ENCODE measurements around the gene PAEP.

PAEP gene

DNA sequence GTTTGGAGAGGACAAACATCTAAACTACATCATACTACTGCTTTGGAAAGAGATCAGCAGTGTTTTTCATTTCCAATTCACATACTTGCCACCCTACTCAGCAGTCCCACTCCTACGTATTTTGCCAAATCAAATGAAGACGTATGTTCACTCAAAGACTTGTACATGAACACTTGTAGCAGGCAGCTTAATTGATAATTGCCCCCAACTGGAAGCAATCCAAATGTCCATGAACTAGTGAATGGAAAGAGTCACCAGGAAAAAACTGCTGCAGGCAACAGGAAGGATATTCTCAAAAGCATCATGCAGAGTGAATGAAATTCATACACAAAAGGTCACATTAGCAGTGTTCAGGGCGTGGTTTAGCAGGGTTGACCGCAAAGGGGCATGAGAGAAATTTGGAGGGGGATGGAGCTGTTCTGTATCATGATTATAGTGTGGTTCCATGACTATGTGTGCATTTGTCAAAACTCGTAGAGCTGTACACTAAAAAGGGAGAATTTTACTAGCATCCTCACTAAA, 38.8 kb downstream of the PAEP start:
- DNase-seq (ENCODE audit: low read depth in 2 of 2), result no peak

DNA sequence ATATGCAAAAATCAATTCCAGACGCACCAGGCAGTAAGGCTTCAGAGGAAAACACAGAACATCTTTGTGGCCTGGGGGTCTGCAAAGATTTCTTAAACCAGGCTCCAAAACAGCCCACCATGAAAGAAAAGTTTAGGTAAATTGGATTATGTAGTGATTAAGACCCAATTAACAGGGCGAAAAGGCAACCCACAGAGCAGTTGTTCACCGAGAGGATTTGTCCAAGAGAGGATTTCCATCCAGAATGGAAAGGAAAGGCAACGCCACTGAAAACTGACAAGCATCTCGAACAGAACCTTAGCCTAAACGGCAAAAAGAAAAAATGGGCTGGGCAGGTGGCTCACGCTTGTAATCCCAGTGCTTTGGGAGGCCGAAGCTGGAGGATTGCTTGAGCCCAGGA, 40.4 kb downstream of the PAEP start:
- DNase-seq (ENCODE audit: low read depth in 2 of 2), result no peak

DNA sequence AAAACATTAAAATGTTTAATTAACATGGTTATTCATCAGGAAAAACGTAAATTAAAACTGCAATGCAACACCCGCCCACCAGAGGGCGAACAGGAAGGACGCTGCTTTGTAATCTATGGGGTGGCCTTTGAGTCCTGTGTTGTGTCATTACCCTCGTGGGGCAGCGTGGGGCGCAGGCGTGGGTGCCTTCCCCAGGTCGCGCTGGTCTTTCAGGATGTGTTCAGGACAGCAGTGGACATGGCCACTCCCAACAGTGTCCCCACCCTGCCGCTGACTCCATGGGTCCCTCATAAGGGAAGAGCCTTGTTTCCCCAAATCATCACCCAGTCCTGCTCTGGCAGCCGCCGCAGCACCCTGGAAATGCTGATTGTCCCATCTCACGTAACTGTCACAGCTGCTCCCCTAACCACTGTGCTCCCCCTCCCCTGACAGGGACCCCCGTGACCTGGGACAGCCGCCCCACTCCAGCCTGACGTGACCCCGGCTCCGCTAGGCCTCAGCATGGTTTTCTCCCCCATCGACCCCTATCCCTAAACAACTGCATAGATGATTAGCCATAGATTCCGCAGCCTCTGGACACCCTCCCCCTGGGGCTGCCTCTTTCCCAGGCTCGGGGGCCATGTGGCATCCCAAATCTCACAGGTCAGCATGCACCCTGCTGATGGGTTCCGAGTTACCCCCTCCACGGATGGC, 41.4 kb downstream of the PAEP start:
- DNase-seq (ENCODE audit: low read depth in 2 of 2), result peak; percentile 34 to 40

DNA sequence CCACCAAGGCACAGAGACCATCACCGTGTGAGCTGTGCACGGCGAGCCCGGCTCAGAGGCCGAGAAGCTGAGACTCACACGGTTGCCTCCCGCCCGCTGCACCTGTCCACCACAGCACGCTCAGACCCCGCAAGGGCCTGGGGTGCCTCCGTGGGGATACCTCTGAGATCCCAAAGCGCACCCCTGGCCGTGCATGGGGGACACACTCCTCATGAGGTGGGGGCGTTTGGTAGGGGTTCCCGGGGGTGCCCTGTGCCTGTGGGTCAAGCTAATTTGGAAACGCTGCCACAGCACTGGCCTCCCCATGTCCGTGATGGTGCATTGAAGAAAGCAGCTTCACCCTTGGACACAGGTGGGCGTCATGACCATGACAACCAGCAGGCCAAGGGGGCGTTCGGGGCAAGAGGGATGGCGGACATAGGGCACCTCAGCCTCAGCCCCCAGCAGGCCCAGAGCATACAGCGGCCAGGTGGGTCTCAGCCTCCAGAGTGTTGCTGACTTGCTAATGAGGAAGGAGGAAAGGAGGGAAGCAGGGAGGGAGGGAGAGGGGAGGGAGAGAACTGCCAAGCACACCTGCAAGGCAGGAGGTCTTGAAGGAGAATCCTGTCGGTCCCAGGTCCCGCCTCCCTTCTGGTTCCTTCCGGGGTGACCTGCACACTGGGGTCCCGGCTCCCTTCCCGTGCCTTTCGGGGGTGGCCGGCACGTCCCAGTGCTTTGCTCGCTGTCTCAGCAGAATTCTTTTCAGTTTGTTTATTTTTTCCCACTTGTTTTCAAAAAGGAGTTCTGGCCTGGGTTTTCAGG, 43.1 kb downstream of the PAEP start:
- DNase-seq (ENCODE audit: low read depth in 2 of 2), result no peak

DNA sequence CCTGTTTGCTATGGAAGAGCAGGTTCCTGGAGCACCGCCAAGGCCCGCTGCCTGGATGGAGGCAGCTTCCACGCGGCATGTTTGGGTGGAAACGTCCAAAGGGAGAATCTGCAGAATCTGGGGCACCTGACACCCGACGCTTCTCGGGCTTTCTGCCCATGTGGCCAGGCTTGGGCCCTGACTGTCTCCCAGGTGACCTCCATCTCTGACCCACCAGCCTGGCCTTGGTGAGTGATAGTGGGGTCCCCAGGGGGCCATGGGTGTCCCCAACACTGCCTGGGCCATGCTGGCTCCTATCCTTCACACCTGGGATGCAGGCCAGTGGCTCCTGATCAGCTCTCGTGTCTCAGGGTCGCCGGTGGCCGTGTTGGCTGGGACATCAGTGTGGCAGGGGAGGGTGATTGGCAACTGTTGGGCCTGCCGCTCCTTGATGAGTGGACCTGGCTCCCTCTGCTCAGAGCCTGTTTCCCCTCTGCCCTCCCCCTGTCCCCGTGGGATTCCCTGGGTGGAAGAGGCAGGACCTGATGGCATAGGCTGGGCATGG, 43.8 kb downstream of the PAEP start:
- DNase-seq (ENCODE audit: low read depth in 2 of 2), result no peak

DNA sequence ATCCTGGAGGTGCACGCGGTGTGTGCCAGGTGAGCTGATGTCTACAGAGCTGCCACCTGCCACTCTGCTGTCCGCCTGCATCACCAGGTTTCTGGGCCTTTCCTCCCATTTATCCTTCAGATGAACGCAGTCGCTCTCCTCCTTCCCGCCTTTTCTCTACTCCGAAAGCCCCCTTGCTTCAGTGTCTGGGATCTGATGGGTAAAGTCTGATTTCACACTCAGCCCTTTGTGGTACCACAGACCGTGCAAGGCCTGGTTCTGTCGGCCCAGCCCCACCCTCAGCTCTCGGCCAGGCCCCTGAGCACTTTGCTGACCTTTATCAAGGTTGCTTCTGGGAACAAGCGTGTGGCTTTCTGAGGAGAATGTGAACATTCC, 45.3 kb downstream of the PAEP start:
- no peak for DNase-seq (ENCODE audit: low read depth in 2 of 2)

DNA sequence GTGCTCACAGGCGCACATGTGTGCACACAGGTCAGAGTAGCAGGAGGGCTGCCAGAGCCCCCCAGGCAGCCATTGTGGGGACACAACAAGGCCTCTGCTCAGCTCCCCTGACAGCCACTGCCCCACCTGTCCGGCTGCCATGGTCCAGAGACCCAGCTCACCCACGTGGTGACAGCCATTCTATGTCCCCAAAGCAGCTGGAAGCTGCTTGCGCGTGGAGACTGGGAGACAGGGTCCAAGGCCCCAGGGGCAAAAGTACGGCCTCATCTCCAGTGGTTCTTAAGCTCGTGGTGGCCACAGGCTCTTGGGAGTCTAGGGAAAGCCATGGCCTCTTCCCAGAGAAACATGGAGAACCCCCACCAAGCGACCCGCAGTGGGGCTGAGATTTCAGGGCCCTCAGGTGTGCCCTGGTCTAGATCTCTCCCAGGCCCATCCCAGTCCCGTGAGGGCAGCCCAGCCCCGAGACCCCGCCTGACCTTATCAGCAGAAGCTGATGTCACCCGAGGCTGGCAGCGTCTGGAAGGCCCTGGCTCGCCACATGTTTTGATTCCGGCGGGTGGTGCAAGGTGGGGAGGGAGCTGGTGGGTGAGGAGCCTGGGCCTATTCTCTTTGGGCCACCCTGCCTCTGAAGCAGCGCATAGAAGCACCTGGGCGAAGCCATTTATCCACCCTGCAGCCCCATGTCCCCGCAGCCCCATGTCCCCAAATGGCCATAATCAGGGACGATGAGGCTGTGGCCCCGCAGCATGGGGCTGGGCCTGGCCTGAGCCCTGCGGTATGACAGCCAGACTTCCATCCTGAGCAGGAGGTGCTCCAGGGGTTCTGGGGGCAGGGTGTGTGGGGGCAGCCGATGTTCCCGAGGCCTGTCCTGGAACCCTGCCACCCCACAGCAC, 46.1 kb downstream of the PAEP start:
- no peak for DNase-seq (ENCODE audit: low read depth in 2 of 2)

DNA sequence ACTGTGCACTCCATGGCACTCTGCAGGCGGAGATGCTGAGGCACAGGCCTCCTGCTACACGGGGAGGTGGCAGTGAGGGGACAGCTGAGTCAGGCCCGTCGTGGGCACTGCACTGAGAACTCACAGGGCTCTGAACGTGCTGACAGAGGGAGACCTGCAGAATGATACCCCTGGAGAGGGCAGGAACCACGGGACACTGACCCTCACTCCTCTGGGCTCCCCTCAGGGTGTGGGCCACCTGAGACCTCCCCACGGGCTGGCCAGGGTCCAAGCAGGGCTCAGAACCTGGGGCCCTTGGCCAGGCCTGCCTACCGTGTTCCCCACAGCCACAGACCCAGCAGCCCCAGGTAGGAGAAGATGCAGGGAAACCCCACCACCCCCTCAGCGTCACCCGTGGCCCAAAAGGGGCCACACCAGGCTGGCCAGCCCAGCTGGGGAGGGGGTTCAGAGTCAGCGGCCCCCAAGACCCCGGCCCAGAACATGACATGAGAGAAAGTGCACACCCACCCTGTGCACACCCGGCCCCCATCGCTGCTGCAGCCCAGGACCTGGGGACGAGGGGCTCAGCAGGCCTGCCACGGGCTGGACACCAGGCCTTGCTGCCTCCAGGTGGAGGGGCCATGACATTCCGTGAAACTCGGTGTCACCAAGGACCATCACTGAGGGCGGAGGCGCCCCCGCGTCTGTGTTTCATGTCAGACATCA, 46.9 kb downstream of the PAEP start:
- no peak for DNase-seq (ENCODE audit: low read depth in 2 of 2)

DNA sequence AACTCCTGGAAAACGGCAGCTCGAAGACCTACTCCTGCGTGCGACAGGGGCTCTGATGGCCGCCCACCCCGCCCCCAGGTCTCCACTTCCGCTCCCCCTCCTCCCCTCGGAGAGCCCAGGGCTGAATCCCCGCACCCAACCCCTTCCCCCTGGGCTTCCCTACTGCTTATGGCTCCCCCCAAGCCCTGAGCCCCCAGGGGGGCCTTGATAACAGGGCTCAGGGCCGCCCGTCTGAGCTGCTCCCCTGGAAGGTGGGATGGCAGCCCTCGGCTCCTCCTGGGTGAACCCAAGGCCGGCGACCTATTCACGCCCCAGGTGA, 47.4 kb downstream of the PAEP start:
- DNase-seq (ENCODE audit: low read depth in 2 of 2), result no peak

DNA sequence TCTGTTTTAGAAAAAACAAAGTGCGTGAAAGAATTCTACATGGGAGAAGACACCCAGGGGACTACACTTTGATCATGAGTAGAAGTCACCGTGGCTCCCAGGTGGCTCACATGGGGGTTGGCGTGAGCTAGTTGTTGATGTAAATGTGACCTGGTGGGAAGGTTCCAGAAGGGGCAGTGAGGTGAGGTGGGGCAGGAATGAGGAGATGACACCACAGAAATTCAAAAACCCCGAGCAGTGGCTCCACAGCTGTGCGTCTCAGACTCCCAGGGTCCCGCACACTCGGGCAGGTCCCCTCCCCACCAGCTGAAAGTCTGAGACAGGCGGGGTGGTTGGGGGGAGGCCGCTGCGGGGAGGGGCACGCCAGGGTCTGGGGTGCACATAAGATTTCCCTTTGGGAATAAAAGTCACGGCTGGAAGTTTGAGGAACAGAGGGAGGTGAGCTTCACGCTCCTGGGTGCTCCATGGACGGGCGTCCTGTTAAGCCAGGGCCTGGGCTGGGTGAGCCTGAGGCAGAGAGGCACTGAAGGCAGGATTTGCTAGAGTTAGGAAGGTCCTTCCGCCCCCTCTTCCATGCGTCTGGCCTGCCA, 47.9 kb downstream of the PAEP start:
- DNase-seq (ENCODE audit: low read depth in 2 of 2), result no peak

DNA sequence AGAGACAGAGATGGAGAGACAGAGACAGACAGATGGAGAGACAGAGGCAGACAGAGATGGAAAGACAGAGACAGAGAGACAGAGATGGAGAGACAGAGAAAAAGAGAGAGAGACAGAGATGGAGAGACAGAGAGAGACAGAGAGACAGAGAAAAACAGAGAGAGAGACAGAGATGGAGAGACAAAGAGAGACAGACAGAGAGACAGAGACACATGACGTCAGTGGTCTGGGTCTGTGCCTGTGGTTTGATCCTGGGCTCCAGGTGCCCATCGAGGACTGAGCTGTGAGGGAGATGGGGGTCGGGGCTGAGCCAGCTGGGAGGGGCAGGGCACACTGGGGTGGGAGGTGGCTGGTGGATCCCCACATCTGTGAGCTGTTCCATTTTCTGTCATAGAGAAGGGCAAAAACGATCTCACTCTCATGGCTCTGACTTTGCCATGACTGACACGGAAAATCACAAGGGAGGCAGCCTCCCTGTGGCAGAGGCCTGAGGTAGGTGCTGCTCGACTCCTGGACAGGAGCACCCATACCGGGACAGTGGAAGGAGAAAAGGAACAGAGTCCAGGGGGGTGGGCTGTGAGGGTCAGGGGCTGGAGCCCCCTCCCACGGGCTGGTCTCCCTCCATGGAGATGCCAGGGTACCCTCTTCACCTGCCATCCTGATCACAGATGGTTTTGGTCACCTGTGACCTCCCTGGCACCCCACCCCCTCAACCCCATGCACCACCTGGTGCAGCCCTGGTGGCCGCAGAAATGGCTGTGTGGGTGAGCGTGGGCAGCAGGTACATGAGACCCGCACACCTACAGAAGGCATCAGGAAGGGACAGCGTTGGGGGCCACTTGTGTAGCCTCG, 49.0 kb downstream of the PAEP start:
- no peak for DNase-seq (ENCODE audit: low read depth in 2 of 2)

DNA sequence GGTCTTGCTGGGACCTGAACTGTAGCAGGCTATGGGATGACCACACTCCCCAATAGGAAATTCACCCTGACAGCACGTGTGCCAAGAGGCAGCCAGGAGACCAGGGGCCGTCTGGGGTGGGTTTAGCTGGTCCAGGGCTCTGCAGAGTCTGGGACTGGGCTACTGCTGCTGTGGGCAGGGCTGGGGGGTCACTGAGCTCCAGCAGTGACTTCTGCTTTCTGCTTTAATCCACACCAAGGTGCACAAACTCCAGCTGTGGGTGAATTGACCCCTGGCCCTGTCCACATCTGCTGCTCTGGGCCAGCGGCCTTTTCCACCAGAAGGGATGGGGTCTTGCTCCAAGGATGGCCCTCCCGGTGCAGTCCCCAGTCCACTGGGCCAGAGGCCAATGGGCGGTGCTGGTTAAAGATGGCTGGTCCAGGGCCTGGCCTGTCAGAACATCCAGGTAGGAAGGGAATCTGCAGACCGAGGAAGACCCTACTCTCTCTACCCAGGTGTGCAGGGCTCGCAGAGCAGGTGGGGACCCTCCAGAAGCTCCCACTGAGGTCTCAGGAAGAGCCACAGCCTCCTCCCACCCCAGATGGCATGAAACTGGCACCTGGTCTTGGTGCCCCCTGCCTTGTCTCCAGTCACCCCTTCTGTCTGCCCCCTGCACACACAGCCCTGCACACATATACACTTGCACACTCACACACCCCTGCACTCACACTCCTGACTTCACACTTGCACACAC, 49.8 kb downstream of the PAEP start:
- DNase-seq (ENCODE audit: low read depth in 2 of 2), result no peak

DNA sequence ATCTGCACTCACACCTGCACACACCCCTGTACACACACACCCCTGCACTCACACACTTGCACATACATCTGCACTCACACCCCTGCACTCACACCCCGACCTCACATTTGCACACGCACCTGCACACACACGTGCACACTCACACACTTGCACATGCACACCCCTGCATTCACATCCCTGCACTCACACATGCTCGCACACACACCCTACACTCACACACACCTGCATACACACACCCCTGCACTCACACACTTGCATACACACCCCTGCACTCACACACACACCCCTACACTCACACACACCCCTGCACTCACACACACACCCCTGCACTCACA, 50.3 kb downstream of the PAEP start:
- DNase-seq (ENCODE audit: low read depth in 2 of 2), result no peak

DNA sequence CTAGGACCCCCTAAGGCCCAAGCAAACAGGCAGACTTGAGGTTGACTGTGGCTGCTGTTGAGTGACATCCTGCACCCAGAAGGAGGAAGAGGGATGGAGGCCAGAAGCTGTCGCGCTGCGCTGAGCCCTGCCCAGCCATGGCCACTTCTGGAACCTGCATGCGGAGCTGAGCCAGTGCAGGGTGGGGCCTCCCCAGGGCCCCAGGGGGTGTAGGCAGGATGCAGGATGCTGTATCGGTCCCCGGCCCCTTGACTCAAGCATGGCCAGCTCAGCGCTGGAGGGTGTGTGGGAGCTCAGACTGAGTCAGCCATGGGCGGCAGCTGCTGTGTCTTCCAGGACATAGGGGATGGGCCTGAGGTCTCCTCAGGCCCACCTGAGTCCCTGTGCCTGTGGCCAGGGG, 50.9 kb downstream of the PAEP start:
- no peak for DNase-seq (ENCODE audit: low read depth in 2 of 2)

DNA sequence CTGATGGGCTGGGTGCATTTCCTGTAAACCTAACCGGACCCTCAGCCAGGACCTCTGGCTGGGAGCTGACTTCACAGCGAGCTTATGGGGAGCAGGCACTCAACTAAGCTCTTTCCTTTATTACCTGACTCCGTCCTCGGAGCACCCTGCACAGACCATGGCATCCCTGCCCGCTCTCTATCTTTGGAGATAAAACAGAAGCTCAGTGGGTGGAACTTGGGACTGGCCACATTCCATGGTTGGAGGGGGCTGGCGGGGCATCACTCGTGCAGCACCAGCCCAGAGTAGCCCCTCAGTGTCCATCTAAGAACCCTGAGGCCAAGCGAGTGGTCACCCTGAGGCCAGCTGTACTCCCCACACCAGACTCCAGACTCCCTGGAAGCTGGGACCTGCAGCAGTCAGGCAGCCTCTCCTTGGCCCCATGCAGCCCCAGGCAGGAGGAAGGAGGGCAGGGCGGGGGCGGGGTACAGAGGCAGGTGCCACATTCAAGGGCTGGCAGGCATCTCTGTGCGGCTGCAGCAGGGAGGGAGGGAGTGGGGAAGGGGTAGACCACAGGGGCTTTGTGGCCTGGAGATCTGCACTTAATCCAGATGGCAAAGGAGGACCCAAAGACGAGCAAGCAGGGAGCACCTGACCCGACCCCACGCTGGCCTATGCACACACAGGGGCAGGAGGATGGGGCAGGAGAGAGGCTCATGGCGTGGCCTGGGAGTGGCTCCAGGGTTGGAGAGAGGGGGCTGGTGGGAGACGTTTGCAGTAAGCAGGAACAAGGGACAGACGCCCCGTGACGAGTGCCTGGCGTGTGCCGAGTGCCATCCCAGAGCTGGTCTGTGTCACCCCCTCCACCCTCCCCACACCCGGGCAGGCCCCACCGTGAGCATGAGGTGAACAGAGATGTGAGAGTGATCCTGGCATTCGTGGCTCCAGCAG, 51.7 kb downstream of the PAEP start:
- DNase-seq (ENCODE audit: low read depth in 2 of 2), result no peak

DNA sequence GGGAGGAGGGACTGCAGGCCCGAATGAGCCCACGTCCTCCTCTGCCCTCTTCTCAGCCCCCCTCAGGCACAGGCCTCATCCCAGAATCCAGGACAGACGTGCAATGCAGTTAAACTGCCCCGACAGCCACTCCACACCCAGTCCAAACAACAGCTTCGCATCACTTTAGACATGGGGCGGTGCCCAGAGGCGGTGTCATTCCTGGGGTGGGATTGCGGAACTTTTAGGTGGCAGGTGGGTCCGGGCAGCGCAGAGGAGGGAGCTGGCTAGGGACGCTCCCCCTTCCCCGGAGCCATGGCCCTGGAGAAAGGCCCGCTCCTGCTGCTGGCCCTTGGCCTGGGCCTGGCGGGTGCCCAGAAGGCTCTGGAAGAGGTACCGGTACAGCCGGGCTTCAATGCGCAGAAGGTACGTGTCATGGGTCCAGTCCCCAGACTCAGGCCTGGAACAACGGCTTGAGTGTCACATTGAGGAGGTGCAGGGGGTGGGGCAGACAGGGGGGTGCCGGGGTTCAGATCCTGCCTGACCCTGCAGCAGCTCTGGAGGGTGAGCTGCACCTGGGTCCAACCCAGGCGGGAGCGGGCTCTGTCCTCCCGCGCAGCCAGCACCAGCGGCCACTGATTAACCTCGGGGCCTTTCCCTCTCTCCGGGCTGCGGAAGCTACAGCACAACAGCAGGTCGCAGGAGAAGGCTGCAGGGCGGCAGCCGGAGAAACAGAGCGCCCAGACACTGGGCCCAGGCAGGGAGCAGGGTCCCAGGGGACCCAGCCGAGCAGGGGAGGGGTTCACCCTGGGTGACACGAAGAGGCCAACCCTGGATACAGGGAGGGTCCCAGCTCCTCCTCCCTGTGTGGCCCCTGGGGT, 52.6 kb downstream of the PAEP start:
- DNase-seq (ENCODE audit: low read depth in 2 of 2), result no peak

DNA sequence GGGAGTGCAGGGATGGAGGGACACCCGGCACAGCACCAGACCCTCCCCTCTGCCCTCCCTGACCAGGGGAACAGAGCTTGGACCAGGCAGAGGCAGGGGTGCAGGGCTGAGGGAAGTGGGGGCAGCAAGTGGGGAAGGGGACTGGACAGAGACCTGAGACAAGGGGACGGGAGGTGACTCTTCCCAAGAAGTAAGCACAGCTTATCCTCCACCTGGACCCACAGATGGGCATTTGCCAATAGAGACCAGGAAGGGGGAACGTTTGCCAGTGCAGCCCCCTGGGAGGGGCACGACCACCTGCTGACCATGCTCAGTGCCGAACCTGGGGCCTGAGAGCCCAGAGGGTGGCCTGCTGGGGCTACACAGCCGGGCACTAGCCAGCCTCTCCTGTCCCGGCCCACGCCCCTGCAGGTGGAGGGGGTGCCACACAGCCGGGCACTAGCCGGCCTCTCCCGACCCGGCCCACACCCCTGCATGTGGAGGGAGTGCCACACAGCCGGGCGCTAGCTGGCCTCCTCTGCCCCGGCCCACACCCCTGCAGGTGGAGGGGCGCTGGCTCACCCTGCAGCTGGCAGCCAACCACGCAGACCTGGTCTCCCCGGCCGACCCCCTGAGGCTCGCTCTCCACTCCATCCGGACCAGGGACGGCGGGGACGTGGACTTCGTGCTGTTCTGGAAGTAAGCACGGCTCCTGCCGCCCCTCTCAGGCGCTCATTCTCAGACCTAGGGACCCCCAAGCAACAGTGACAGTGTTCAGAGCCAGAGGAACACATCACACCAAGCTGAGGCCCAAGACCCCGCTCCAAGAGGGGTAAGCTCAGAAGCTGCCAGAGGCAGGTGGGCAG, 53.5 kb downstream of the PAEP start:
- no peak for DNase-seq (ENCODE audit: low read depth in 2 of 2)

Data from activated CD4-positive, alpha-beta T cell treated with anti-CD3 and anti-CD28 coated beads for 24 hours (primary cell).